H9 (cell line): Measurements from ENCODE around the gene RFX1. TPM values are rescaled to one million over a fixed set of nuclear protein-coding genes. Genes with fewer than 3 reads are reported as not detected.

Experiments
- DNase-seq: peaks from one replicate; pipeline ENCODE4 v3.0.0-alpha.2; 2017
- H2AFZ ChIP-seq: one replicate; pipeline ENCODE4 v1.6.1; 2013; ENCODE audit warnings: mild to moderate bottlenecking, low read length, control low read depth, moderate library complexity
- H2AK5ac ChIP-seq: 2 replicates; pipeline ENCODE4 v1.6.1; 2013; ENCODE audit warnings: low read length, control low read depth, mixed read lengths; ENCODE audit not compliant: insufficient read length
- H2BK120ac ChIP-seq: one replicate; pipeline ENCODE4 v1.6.1; 2013; ENCODE audit warnings: low read depth, mild to moderate bottlenecking, low read length, control low read depth, inconsistent platforms; ENCODE audit not compliant: poor library complexity, severe bottlenecking
- H2BK12ac ChIP-seq: 2 replicates; pipeline ENCODE4 v1.6.1; 2013; ENCODE audit warnings: low read length, control low read depth, mixed read lengths, low read depth; ENCODE audit not compliant: insufficient read length
- H2BK15ac ChIP-seq: 2 replicates; pipeline ENCODE4 v1.6.1; 2013; ENCODE audit warnings: low read depth, low read length, control low read depth
- H2BK20ac ChIP-seq: one replicate; pipeline ENCODE4 v1.6.1; 2013; ENCODE audit warnings: low read depth, mild to moderate bottlenecking, low read length, control low read depth, inconsistent platforms; ENCODE audit not compliant: poor library complexity, severe bottlenecking
- H2BK5ac ChIP-seq: 2 replicates; pipeline ENCODE4 v1.6.1; 2013; ENCODE audit warnings: low read length, control low read depth, mixed read lengths; ENCODE audit not compliant: insufficient read length
- H3K14ac ChIP-seq: 2 replicates; pipeline ENCODE4 v1.6.1; 2013; ENCODE audit warnings: low read length, control low read depth; ENCODE audit not compliant: insufficient read depth
- H3K18ac ChIP-seq: 2 replicates; pipeline ENCODE4 v1.6.1; 2013; ENCODE audit warnings: low read depth, mild to moderate bottlenecking, mixed read lengths, low read length, control low read depth; ENCODE audit not compliant: insufficient read length
- H3K23ac ChIP-seq: 2 replicates; pipeline ENCODE4 v1.6.1; 2013; ENCODE audit warnings: low read length, control low read depth, mixed read lengths, low read depth; ENCODE audit not compliant: insufficient read length
- H3K23me2 ChIP-seq: 2 replicates; pipeline ENCODE4 v1.6.1; 2013; ENCODE audit warnings: low read depth, mild to moderate bottlenecking, mixed read lengths, low read length, control low read depth; ENCODE audit not compliant: insufficient read length, poor library complexity, severe bottlenecking
- H3K27ac ChIP-seq: 2 replicates; pipeline ENCODE4 v1.5.1; 2013; ENCODE audit warnings: low read length, control low read depth, mixed read lengths, low read depth; ENCODE audit not compliant: insufficient read length
- H3K27me3 ChIP-seq: 2 replicates; pipeline ENCODE4 v1.6.1; 2013; ENCODE audit warnings: low read length, control low read depth, inconsistent platforms; ENCODE audit not compliant: insufficient read depth
- H3K4ac ChIP-seq: 2 replicates; pipeline ENCODE4 v1.6.1; 2013; ENCODE audit warnings: low read depth, mild to moderate bottlenecking, control low read depth, inconsistent platforms, low read length, moderate library complexity
- H3K4me1 ChIP-seq: 2 replicates; pipeline ENCODE4 v1.6.1; 2013; ENCODE audit warnings: low read length, control low read depth, inconsistent platforms; ENCODE audit not compliant: insufficient read depth
- H3K4me2 ChIP-seq: 2 replicates; pipeline ENCODE4 v1.6.1; 2013; ENCODE audit warnings: low read length, control low read depth, mixed read lengths; ENCODE audit not compliant: insufficient read length, insufficient read depth
- H3K56ac ChIP-seq: 2 replicates; pipeline ENCODE4 v1.6.1; 2013; ENCODE audit warnings: low read depth, mild to moderate bottlenecking, mixed read lengths, low read length, control low read depth; ENCODE audit not compliant: insufficient read length
- H3K79me1 ChIP-seq: 2 replicates; pipeline ENCODE4 v1.6.1; 2013; ENCODE audit warnings: low read depth, mild to moderate bottlenecking, moderate library complexity, low read length, control low read depth, inconsistent platforms; ENCODE audit not compliant: insufficient read depth, poor library complexity, severe bottlenecking
- H3K79me2 ChIP-seq: 2 replicates; pipeline ENCODE4 v1.6.1; 2013; ENCODE audit warnings: low read length, control low read depth, inconsistent platforms; ENCODE audit not compliant: insufficient read depth
- H3K9ac ChIP-seq: 2 replicates; pipeline ENCODE4 v1.6.1; 2013; ENCODE audit warnings: low read length, control low read depth, mixed read lengths; ENCODE audit not compliant: insufficient read length; ENCODE audit errors: extremely low read depth
- H3K9me3 ChIP-seq: one replicate; pipeline ENCODE4 v1.6.1; 2013; ENCODE audit warnings: low read depth, low read length, inconsistent platforms; ENCODE audit not compliant: control insufficient read depth
- H3T11ph ChIP-seq: one replicate; pipeline ENCODE4 v1.6.1; 2013; ENCODE audit warnings: mild to moderate bottlenecking, low read length, control low read depth, inconsistent platforms
- H4K20me1 ChIP-seq: one replicate; pipeline ENCODE4 v1.6.1; 2013; ENCODE audit not compliant: control insufficient read depth, insufficient read length, insufficient read depth
- H4K5ac ChIP-seq: 2 replicates; pipeline ENCODE4 v1.6.1; 2013; ENCODE audit warnings: low read depth, mild to moderate bottlenecking, mixed read lengths, low read length, control low read depth; ENCODE audit not compliant: insufficient read length
- H4K8ac ChIP-seq: replicated peaks from 2 replicates; pipeline ENCODE4 v1.6.1; 2013; ENCODE audit warnings: low read length, control low read depth, mixed read lengths, low read depth; ENCODE audit not compliant: insufficient read length
- H4K91ac ChIP-seq: 2 replicates; pipeline ENCODE4 v1.6.1; 2013; ENCODE audit warnings: low read depth, mild to moderate bottlenecking, moderate library complexity, mixed read lengths, low read length, control low read depth; ENCODE audit not compliant: insufficient read length
- H3K27ac Mint-ChIP-seq, 3 experiments: 2 replicates in 2 of 3; 3 replicates in 1 of 3; pipeline ENCODE4 v1.8.0; 2020 to 2021; ENCODE audit warnings: mixed read lengths in 3 of 3, mild to moderate bottlenecking in 1 of 3, moderate library complexity in 1 of 3
- H3K27me3 Mint-ChIP-seq: 2 replicates; pipeline ENCODE4 v1.8.0; 2021; ENCODE audit warnings: low read depth, mild to moderate bottlenecking, moderate library complexity, mixed read lengths
- H3K36me3 Mint-ChIP-seq, 3 experiments: 2 replicates in 2 of 3; 3 replicates in 1 of 3; pipeline ENCODE4 v1.8.0; 2020 to 2021; ENCODE audit warnings: low read depth in 3 of 3, mixed read lengths in 3 of 3; ENCODE audit not compliant: insufficient read depth in 1 of 3
- H3K4me1 Mint-ChIP-seq, 2 experiments: 2 replicates each; pipeline ENCODE4 v1.8.0; 2020; ENCODE audit warnings: mixed read lengths in 2 of 2
- H3K4me3 Mint-ChIP-seq, 2 experiments: 2 replicates in 1 of 2; 3 replicates in 1 of 2; pipeline ENCODE4 v1.8.0; 2020 to 2021; ENCODE audit warnings: mild to moderate bottlenecking in 2 of 2, mixed read lengths in 2 of 2, moderate library complexity in 1 of 2
- H3K9me3 Mint-ChIP-seq, 2 experiments: 2 replicates in 1 of 2; 3 replicates in 1 of 2; pipeline ENCODE4 v1.8.0; 2020; ENCODE audit warnings: mild to moderate bottlenecking in 2 of 2, mixed read lengths in 2 of 2, moderate library complexity in 1 of 2
- WGBS: extraction: QIAGEN DNeasy Blood & Tissue Kit; methylation state at CpG from one replicate; pipeline ENCODE4 v1.1.7; 2013; ENCODE audit warnings: missing lambda C conversion rate, low lambda C conversion rate, mixed read lengths; ENCODE audit not compliant: insufficient read length; ENCODE audit errors: extremely low coverage; 5-methylcytosine and 5-hydroxymethylcytosine counted together
- total RNA-seq: library from RNA; stranded (reverse); gene quantifications from 2 replicates; pipeline ENCODE4 v1.2.1, GENCODE V29; 2021
- TF ChIP-seq, protein P1 (sequence below): fragments of 200-600 bp; sonication (generic); conservative IDR thresholded peaks from 3 replicates; pipeline ENCODE4 v1.8.0; 2021; ENCODE audit warnings: antibody characterized with exemption, mild to moderate bottlenecking

RFX1 gene
- total RNA-seq, 1 experiment from 2014 or later: 21.4 TPM

DNA sequence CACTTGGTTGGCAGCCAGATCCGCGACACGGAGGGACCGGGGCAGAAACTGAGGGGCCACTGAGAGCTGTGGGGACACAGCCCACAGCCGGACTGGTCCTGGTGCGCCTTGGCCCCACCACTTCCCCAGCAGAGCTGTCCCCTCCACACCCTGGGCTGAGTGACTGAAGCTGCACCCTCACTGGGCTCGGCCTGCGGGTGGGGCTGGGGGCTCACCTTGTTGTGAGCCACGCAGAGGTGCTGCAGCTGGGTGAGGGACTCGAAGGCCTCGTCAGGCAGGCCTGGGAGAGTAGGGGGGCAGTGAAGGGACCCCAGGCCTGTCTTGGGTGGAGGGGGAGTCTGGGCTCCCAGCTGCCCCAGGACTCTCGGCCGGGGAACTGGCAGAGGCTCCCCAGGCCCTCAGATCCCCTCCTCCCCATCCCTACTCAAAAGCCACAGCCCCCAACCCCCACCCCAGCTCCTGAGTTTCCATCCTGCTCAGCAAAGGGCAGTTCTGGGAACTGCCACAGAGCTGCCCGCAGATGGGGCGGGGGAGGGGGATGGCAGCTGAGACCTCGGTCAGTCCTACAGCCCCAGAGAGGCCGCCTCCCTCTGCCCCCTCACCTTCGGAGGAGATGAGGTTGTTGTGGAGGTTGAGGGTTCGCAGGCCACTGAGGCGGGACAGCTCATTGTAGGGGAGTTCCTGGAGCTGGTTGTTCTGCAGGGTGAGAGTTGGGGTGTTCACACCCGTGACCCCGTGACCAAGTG lies 70.2 kb downstream of the RFX1 start:
- Histone ChIP-seq H2BK5ac (no peak overlapping the region), H2BK120ac (no peak overlapping the region), H3K27me3 (no peaks in the 10 kb centered on the region), H3K4me2 (no peak overlapping the region), H3T11ph (no peak overlapping the region), H2BK20ac (no peak overlapping the region), H4K8ac (no peak overlapping the region), H3K79me1 (no peaks in the 10 kb centered on the region), H3K4ac (no peak overlapping the region), H3K18ac (peak overlapping the region; percentile 1), H3K23ac (no peak overlapping the region), H4K20me1 (peaks cover 5% of the 10 kb centered on the region), H3K4me1 (peaks cover 3% of the 10 kb centered on the region; the same call in 1 of the 2 replicates), H2AFZ (no peak overlapping the region), H2BK12ac (no peak overlapping the region), H3K9ac (no peak overlapping the region), H4K91ac (no peak overlapping the region), H3K56ac (no peak overlapping the region), H2AK5ac (no peak overlapping the region), H3K9me3 (no peaks in the 10 kb centered on the region), H2BK15ac (no peak overlapping the region), H3K27ac (no peak overlapping the region), H3K14ac (peak overlapping the region; percentile 14), H4K5ac (no peak overlapping the region), H3K79me2 (no peaks in the 10 kb centered on the region), H3K23me2 (no peaks in the 10 kb centered on the region)
- Mint-ChIP-seq H3K27ac (no peak overlapping the region), H3K4me3 (peak overlapping the region in 1 of 2 experiments; percentile 42; a peak in 3 of 5 replicates), H3K36me3 (no peaks in the 10 kb centered on the region; a peak in 1 of 7 replicates), H3K9me3 (no peaks in the 10 kb centered on the region), H3K4me1 (peaks cover 14 to 29% of the 10 kb centered on the region in 2 experiments), H3K27me3 (no peaks in the 10 kb centered on the region; the same call in 1 of the 2 replicates)
- peak; percentile 71 for DNase-seq
- WGBS: no CpG with 5 or more reads among the region's 22 CpGs
- TF ChIP-seq, protein P1, sequence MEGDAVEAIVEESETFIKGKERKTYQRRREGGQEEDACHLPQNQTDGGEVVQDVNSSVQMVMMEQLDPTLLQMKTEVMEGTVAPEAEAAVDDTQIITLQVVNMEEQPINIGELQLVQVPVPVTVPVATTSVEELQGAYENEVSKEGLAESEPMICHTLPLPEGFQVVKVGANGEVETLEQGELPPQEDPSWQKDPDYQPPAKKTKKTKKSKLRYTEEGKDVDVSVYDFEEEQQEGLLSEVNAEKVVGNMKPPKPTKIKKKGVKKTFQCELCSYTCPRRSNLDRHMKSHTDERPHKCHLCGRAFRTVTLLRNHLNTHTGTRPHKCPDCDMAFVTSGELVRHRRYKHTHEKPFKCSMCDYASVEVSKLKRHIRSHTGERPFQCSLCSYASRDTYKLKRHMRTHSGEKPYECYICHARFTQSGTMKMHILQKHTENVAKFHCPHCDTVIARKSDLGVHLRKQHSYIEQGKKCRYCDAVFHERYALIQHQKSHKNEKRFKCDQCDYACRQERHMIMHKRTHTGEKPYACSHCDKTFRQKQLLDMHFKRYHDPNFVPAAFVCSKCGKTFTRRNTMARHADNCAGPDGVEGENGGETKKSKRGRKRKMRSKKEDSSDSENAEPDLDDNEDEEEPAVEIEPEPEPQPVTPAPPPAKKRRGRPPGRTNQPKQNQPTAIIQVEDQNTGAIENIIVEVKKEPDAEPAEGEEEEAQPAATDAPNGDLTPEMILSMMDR: no peak
